Astrocyte of the cerebellum (primary cell): Measurements from ENCODE around the gene LRRC74A.

Experiments used
- DNase-seq: peaks from one replicate; pipeline ENCODE4 v3.0.0-alpha.2; 2011; ENCODE audit warnings: low read depth
- H3K4me3 ChIP-seq: 2 replicates; pipeline ENCODE4 v1.5.1; 2011; ENCODE audit warnings: mild to moderate bottlenecking, low read depth, low read length, moderate library complexity
- CTCF ChIP-seq: IDR thresholded peaks from 2 replicates; pipeline ENCODE4 v1.5.1; 2012; ENCODE audit warnings: low read length, low read depth, moderate library complexity, mild to moderate bottlenecking; ENCODE audit errors: missing control alignments
- in situ Hi-C: cut with HindIII; loops from 2 replicates; pipeline ENCODE4 v1.10.0; 2017; ENCODE audit warnings: low sequenced_read_pairs

Gene LRRC74A

GRCh38 chr14:76870166-76870565, 44.0 kb downstream of the LRRC74A start:
- in situ Hi-C loops, result no loop called here
- no peak overlapping the region for H3K4me3 ChIP-seq
- no peak for TF ChIP-seq CTCF
- DNase-seq, result no peak

- TF ChIP-seq CTCF, result peak; percentile 84
- peak; percentile 12 for DNase-seq
- in situ Hi-C loops, result no loop called here
- no peak overlapping the region for H3K4me3 ChIP-seq
Observed at GRCh38 chr14:76872796-76873432, 46.7 kb downstream of the LRRC74A start.

GRCh38 chr14:76874734-76875133, 48.5 kb downstream of the LRRC74A start:
- DNase-seq, result no peak
- in situ Hi-C loops, result no loop called here
- no peak overlapping the region for H3K4me3 ChIP-seq
- no peak for TF ChIP-seq CTCF

GRCh38 chr14:76876076-76876475, 49.9 kb downstream of the LRRC74A start:
- H3K4me3 ChIP-seq, result no peak overlapping the region
- in situ Hi-C loops, result no loop called here
- peak; percentile 55 for DNase-seq
- TF ChIP-seq CTCF, result peak; percentile 96

GRCh38 chr14:76877871-76878270, 51.7 kb downstream of the LRRC74A start:
- TF ChIP-seq CTCF, result no peak
- no peak for DNase-seq
- in situ Hi-C loops, result no loop called here

GRCh38 chr14:76880449-76880848, 54.2 kb downstream of the LRRC74A start:
- in situ Hi-C loops, result no loop called here
- TF ChIP-seq CTCF, result no peak
- H3K4me3 ChIP-seq, result no peak overlapping the region
- DNase-seq, result no peak

More at GRCh38 chr14:76877871-76878270, 51.7 kb downstream of the LRRC74A start:
- no peak overlapping the region for H3K4me3 ChIP-seq
